22Rv1 (cell line): ENCODE measurements around the gene CARD11.

ENCODE experiments used
- ZFX ChIP-seq: fragments of 450-650 bp; IDR thresholded peaks from 2 replicates; pipeline ENCODE4 v1.6.1; 2017; ENCODE audit warnings: antibody characterized with exemption, borderline replicate concordance
- TF ChIP-seq, protein P1 (sequence below): fragments of 450-650 bp; IDR thresholded peaks from 2 replicates; pipeline ENCODE4 v1.5.1; 2017; ENCODE audit warnings: mild to moderate bottlenecking

GRCh38 chr7:3076700-3077099 is 33.0 kb upstream of the CARD11 start:
- TF ChIP-seq, protein P1, sequence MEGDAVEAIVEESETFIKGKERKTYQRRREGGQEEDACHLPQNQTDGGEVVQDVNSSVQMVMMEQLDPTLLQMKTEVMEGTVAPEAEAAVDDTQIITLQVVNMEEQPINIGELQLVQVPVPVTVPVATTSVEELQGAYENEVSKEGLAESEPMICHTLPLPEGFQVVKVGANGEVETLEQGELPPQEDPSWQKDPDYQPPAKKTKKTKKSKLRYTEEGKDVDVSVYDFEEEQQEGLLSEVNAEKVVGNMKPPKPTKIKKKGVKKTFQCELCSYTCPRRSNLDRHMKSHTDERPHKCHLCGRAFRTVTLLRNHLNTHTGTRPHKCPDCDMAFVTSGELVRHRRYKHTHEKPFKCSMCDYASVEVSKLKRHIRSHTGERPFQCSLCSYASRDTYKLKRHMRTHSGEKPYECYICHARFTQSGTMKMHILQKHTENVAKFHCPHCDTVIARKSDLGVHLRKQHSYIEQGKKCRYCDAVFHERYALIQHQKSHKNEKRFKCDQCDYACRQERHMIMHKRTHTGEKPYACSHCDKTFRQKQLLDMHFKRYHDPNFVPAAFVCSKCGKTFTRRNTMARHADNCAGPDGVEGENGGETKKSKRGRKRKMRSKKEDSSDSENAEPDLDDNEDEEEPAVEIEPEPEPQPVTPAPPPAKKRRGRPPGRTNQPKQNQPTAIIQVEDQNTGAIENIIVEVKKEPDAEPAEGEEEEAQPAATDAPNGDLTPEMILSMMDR = no peak
- no peak for TF ChIP-seq ZFX
